H1 (cell line): ENCODE data around the gene MYO5A. TPM values are rescaled to one million over a fixed set of nuclear protein-coding genes. Genes with fewer than 3 reads are reported as not detected.
A peak's percentile ranks its signal among the peaks of the same experiment; 100 is the strongest.

ENCODE experiments used
- CBX5 ChIP-seq: fragments of 300-800, 300-1000 bp; sonication (generic); IDR thresholded peaks from 2 replicates; pipeline ENCODE4 v1.7.1; 2016; ENCODE audit warnings: antibody characterized with exemption, low read length, low read depth
- CEBPB ChIP-seq: IDR thresholded peaks from 2 replicates; pipeline ENCODE4 v1.6.1; 2012; ENCODE audit warnings: low read depth, low read length
- CHD2 ChIP-seq: IDR thresholded peaks from 2 replicates; pipeline ENCODE4 v1.6.1; 2012; ENCODE audit warnings: low read length, improper control_type of control experiment
- CREB1 ChIP-seq: IDR thresholded peaks from 2 replicates; pipeline ENCODE4 v1.6.1; 2012; ENCODE audit warnings: inconsistent platforms
- CTBP2 ChIP-seq: IDR thresholded peaks from 2 replicates; pipeline ENCODE4 v1.7.0; 2011; ENCODE audit warnings: borderline replicate concordance, mild to moderate bottlenecking, moderate library complexity, mixed read lengths, low read length; ENCODE audit not compliant: insufficient read depth, insufficient read length
- EGR1 ChIP-seq: IDR thresholded peaks from 2 replicates; pipeline ENCODE4 v1.6.1; 2011; ENCODE audit warnings: low read depth, low read length, borderline replicate concordance
- EP300 ChIP-seq, 2 experiments: IDR thresholded peaks; 1 replicate in 1 of 2; 2 replicates in 1 of 2; pipeline ENCODE4 v1.6.1; 2011 to 2012; ENCODE audit warnings: low read depth in 2 of 2, low read length in 2 of 2, mild to moderate bottlenecking in 2 of 2, borderline replicate concordance in 1 of 2, inconsistent platforms in 1 of 2, moderate library complexity in 1 of 2
- SIN3A ChIP-seq, 2 experiments: IDR thresholded peaks in 1 of 2; conservative IDR thresholded peaks in 1 of 2; 2 replicates each; pipeline ENCODE4 v1.6.1; 2011 to 2012; ENCODE audit warnings: low read length in 2 of 2, improper control_type of control experiment in 1 of 2, low read depth in 1 of 2, mild to moderate bottlenecking in 1 of 2
- SIX5 ChIP-seq: IDR thresholded peaks from 2 replicates; pipeline ENCODE4 v1.6.1; 2011; ENCODE audit warnings: mild to moderate bottlenecking, low read depth, low read length
- polyA plus RNA-seq, 7 experiments: library from polyadenylated mRNA; depleted of rRNA in 3 of 7; stranded (reverse) in 5 of 7; unstranded in 2 of 7; fragments of >200 nt in 5 of 7; fragments of 200-250 nt in 2 of 7; gene quantifications; 1 replicate in 5 of 7; 2 replicates in 1 of 7; 4 replicates in 1 of 7; pipeline versions ENCODE4 v1.2.1 to v1.2.3, GENCODE V29; 2011 to 2013; ENCODE audit warnings: missing spikeins in 2 of 7, mixed read lengths in 2 of 7
- total RNA-seq: library from RNA; stranded (reverse); fragmentation: NEBNext Ultra II Directional; extraction: Animal tissue kit (Norgen Biotek cat#: 25700); gene quantifications from 2 replicates; pipeline ENCODE4 v1.2.1, GENCODE V29; 2021
- TF ChIP-seq, protein P1 (sequence below), 3 experiments: IDR thresholded peaks; 1 replicate in 2 of 3; 2 replicates in 1 of 3; pipeline versions ENCODE4 v1.5.1 to v1.6.1; 2011; ENCODE audit warnings: low read length in 3 of 3, mild to moderate bottlenecking in 3 of 3, inconsistent platforms in 2 of 3, low read depth in 1 of 3, moderate library complexity in 1 of 3; ENCODE audit not compliant: insufficient read depth in 1 of 3; ENCODE audit errors: control extremely low read depth in 1 of 3

The MYO5A gene
- total and polyA plus RNA-seq, 2 of the 8 experiments (the other 6 are each of a cell fraction or from before 2014, with no cell fraction given), result 11.4 to 24.7 TPM

DNA sequence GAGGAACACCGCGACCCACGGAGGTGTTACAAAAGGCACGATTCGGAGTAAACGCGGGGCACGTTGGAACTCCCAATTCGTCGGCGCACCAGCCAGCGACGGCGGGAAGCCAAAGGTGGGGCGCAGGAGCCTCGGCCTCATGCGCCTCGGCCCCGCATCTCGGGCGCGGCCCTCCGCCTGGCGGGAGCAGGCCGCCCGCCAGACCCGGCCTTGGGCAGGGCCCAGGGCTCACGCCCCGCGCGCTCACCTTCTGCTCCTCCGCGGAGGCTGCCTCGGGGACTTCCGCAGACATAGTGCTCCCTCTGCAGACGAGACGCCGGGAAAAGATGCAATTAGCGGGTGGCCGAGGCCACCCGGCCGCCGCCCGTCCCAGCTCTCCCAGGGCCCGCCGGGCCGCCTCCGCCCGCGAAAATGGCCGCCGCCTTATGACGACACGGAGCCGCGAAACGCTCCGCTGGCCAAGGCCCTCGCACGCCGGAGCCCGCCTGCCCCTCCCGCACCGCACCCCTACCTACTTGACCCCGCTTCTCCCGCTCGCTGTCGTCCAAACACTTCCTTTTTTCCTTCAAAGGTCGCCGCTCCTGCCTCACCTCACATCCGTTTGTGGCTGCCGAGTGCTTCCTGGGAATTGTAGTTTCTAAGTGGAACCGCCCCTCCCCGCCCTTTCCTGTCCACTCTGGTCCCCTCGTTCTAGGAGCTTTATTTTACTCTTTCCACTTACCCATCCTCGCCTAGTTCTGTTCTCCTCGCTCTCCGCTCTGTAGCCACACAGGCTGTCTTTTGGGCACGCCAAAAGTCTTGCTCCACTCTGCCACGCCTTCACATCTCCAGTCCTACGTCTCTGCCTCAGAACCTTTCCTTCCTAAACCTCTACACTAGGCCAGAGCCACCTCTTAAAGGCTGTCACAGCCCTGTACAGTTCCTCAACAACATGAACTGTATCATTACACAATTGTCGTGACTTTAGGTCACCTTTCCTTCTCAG is 40.2 kb upstream of the MYO5A start, which contains the start of gene ARPP19 (continued):
- no peak for TF ChIP-seq CTBP2
- peak; percentile 33 to 54; a peak in 2 of 4 replicates for TF ChIP-seq SIN3A (conservative IDR thresholded peaks at IDR 0.05 in 1 of 2, IDR thresholded peaks at IDR 0.05 in 1 of 2; ENCODE audit: low read depth in 1 of 2, low read length in 2 of 2)
- peak; percentile 62 for TF ChIP-seq CHD2
- TF ChIP-seq CREB1, result peak; percentile 92
- TF ChIP-seq, protein P1, sequence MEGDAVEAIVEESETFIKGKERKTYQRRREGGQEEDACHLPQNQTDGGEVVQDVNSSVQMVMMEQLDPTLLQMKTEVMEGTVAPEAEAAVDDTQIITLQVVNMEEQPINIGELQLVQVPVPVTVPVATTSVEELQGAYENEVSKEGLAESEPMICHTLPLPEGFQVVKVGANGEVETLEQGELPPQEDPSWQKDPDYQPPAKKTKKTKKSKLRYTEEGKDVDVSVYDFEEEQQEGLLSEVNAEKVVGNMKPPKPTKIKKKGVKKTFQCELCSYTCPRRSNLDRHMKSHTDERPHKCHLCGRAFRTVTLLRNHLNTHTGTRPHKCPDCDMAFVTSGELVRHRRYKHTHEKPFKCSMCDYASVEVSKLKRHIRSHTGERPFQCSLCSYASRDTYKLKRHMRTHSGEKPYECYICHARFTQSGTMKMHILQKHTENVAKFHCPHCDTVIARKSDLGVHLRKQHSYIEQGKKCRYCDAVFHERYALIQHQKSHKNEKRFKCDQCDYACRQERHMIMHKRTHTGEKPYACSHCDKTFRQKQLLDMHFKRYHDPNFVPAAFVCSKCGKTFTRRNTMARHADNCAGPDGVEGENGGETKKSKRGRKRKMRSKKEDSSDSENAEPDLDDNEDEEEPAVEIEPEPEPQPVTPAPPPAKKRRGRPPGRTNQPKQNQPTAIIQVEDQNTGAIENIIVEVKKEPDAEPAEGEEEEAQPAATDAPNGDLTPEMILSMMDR (IDR thresholded peaks at IDR 0.05; ENCODE audit: control extremely low read depth in 1 of 3, insufficient read depth in 1 of 3, low read depth in 1 of 3, low read length in 3 of 3), result 0 out of 4 replicates have a peak, but pooled peaks of 1 of the 3 experiments have one; percentile 8
- peak in 1 of 2 experiments; percentile 56; a peak in 1 of 3 replicates for TF ChIP-seq EP300 (IDR thresholded peaks at IDR 0.05; ENCODE audit: borderline replicate concordance in 1 of 2, low read depth in 2 of 2, low read length in 2 of 2)
- TF ChIP-seq SIX5, result peak; percentile 62; the same call in 1 of the 2 replicates
- no peak for TF ChIP-seq CEBPB
- no peak for TF ChIP-seq CBX5
- TF ChIP-seq EGR1, result no peak
- TF ChIP-seq, all 59 proteins: peak for 24
